ENCODE data around the gene PNN. TPM values are rescaled to one million over a fixed set of nuclear protein-coding genes. Genes with fewer than 3 reads are reported as not detected.
"Not testable (repeated sequence)": the region's sequence is repeated elsewhere in the genome, so short reads cannot be mapped to it uniquely, and the experiment has no call there.

Gene PNN
- total and polyA plus RNA-seq, 9 of the 15 experiments (the other 6 are each of a cell fraction or from before 2014, with no cell fraction given) = 30.2 to 188 (median 69.7) TPM

- Histone ChIP-seq H3K4me1 (replicated peaks in 1 of 2; ENCODE audit: control insufficient read depth in 2 of 2, insufficient read depth in 2 of 2, low read length in 2 of 2) (peaks cover 0 to 20% of the 10 kb centered on the region in 2 experiments; a peak in 3 of 5 replicates), H2AFZ (ENCODE audit: low read depth, low read length) (peak overlapping the region; percentile 67)
- ATAC-seq = peak; percentile 89
- H3K4me2 ChIP-seq (ENCODE audit: insufficient read depth, low read length); H3K36me3 ChIP-seq (ENCODE audit: control insufficient read depth, insufficient read depth, low read length); H3K9me1 ChIP-seq (ENCODE audit: control insufficient read depth, insufficient read depth, low read length); H3K79me2 ChIP-seq (ENCODE audit: control insufficient read depth, insufficient read depth, low read length); in situ Hi-C loops (cut with MboI); H3K4me3 ChIP-seq; H4K20me1 ChIP-seq (replicated peaks; ENCODE audit: control insufficient read depth, insufficient read depth, low read length); H3K9me3 ChIP-seq (replicated peaks; ENCODE audit: control insufficient read depth, insufficient read depth, low read depth, low read length); BruUV-seq (replicated peaks); H3K27ac ChIP-seq (ENCODE audit: extremely low read depth, low read depth, low read length); H3K9ac ChIP-seq (ENCODE audit: insufficient read depth in 1 of 2, low read depth in 2 of 2, low read length in 2 of 2); H3K27me3 ChIP-seq (ENCODE audit: control insufficient read depth in 2 of 2, insufficient read depth in 2 of 2, low read length in 2 of 2); TF ChIP-seq CREB1 (CRISPR knock-in tag; IDR thresholded peaks at IDR 0.05): not testable (repeated sequence)
- ChIA-PET POLR2A (interaction anchor here (0.7 kb wide), 1 partner anchor 102 kb away, joined by 3 read pairs; no protein-coding TSS in a partner anchor), CTCF (ENCODE audit: low intra/inter-chr PET ratio) (interaction anchor here (0.6 to 2.1 kb wide), 2 partner anchors 136 to 1681 kb away, joined by 3 to 9 read pairs; no protein-coding TSS in a partner anchor)
- 73% methylated on average over 10 of the region's 11 CpGs for WGBS (ENCODE audit: insufficient coverage, low coverage, missing lambda C conversion rate)
- peak; percentile 90 for FAIRE-seq
- DNase-seq (ENCODE audit: extremely low read depth in 1 of 4, low spot score in 3 of 4) = peak; percentile 26 to 73 (median 40)
- intact Hi-C loops (cut with micrococcal nuclease) = loop anchor here (1.0 to 2.0 kb wide), 4 partner anchors 125 to 237 kb away; no protein-coding TSS in a partner anchor
- peak; percentile 49 to 79 for TF ChIP-seq RAD21 (CRISPR knock-in tag; conservative IDR thresholded peaks at IDR 0.05 in 1 of 2, IDR thresholded peaks at IDR 0.05 in 1 of 2)
- TF ChIP-seq, protein P1, sequence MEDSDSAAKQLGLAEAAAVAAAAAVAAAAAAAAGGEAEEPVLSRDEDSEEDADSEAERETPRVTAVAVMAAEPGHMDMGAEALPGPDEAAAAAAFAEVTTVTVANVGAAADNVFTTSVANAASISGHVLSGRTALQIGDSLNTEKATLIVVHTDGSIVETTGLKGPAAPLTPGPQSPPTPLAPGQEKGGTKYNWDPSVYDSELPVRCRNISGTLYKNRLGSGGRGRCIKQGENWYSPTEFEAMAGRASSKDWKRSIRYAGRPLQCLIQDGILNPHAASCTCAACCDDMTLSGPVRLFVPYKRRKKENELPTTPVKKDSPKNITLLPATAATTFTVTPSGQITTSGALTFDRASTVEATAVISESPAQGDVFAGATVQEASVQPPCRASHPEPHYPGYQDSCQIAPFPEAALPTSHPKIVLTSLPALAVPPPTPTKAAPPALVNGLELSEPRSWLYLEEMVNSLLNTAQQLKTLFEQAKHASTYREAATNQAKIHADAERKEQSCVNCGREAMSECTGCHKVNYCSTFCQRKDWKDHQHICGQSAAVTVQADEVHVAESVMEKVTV (CRISPR knock-in tag; IDR thresholded peaks at IDR 0.05) = peak; percentile 25; the same call in 1 of the 2 replicates
- TF ChIP-seq, protein P2, sequence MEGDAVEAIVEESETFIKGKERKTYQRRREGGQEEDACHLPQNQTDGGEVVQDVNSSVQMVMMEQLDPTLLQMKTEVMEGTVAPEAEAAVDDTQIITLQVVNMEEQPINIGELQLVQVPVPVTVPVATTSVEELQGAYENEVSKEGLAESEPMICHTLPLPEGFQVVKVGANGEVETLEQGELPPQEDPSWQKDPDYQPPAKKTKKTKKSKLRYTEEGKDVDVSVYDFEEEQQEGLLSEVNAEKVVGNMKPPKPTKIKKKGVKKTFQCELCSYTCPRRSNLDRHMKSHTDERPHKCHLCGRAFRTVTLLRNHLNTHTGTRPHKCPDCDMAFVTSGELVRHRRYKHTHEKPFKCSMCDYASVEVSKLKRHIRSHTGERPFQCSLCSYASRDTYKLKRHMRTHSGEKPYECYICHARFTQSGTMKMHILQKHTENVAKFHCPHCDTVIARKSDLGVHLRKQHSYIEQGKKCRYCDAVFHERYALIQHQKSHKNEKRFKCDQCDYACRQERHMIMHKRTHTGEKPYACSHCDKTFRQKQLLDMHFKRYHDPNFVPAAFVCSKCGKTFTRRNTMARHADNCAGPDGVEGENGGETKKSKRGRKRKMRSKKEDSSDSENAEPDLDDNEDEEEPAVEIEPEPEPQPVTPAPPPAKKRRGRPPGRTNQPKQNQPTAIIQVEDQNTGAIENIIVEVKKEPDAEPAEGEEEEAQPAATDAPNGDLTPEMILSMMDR (IDR thresholded peaks at IDR 0.05 in 2 of 3, conservative IDR thresholded peaks at IDR 0.05 in 1 of 3; ENCODE audit: insufficient read depth in 2 of 3, low read depth in 1 of 3, low read length in 3 of 3) = peak; percentile 54 to 56 (median 54); a peak in 5 of 6 replicates
- TF ChIP-seq, protein P3, sequence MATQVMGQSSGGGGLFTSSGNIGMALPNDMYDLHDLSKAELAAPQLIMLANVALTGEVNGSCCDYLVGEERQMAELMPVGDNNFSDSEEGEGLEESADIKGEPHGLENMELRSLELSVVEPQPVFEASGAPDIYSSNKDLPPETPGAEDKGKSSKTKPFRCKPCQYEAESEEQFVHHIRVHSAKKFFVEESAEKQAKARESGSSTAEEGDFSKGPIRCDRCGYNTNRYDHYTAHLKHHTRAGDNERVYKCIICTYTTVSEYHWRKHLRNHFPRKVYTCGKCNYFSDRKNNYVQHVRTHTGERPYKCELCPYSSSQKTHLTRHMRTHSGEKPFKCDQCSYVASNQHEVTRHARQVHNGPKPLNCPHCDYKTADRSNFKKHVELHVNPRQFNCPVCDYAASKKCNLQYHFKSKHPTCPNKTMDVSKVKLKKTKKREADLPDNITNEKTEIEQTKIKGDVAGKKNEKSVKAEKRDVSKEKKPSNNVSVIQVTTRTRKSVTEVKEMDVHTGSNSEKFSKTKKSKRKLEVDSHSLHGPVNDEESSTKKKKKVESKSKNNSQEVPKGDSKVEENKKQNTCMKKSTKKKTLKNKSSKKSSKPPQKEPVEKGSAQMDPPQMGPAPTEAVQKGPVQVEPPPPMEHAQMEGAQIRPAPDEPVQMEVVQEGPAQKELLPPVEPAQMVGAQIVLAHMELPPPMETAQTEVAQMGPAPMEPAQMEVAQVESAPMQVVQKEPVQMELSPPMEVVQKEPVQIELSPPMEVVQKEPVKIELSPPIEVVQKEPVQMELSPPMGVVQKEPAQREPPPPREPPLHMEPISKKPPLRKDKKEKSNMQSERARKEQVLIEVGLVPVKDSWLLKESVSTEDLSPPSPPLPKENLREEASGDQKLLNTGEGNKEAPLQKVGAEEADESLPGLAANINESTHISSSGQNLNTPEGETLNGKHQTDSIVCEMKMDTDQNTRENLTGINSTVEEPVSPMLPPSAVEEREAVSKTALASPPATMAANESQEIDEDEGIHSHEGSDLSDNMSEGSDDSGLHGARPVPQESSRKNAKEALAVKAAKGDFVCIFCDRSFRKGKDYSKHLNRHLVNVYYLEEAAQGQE (IDR thresholded peaks at IDR 0.05; ENCODE audit: borderline replicate concordance) = peak; percentile 60; the same call in 1 of the 2 replicates
- TF ChIP-seq, protein P3 (CRISPR knock-in tag; IDR thresholded peaks at IDR 0.05; ENCODE audit: low read depth) = not testable (repeated sequence)
- TF ChIP-seq CREB1 (IDR thresholded peaks at IDR 0.05) = 0 out of 2 replicates have a peak, but pooled peaks have one; percentile 21
- peak; percentile 93 for TF ChIP-seq ZKSCAN1 (IDR thresholded peaks at IDR 0.05; ENCODE audit: low read depth, low read length)
These were observed 56.9 kb downstream of the PNN start for GRCh38 chr14:39231751-39232553.

All from K562 (cell line).